GM12864 (cell line): ENCODE measurements around the gene TBC1D22A.
"Not testable (repeated sequence)": the region's sequence is repeated elsewhere in the genome, so short reads cannot be mapped to it uniquely, and the experiment has no call there.

Source experiments
- DNase-seq: peaks from one replicate; pipeline ENCODE4 v3.0.0-alpha.2; 2011; ENCODE audit warnings: low read depth
- H3K4me3 ChIP-seq: 2 replicates; pipeline ENCODE4 v1.5.1; 2011; ENCODE audit warnings: mild to moderate bottlenecking, low read depth, low read length, control low read depth
- TF ChIP-seq, protein P1 (sequence below): IDR thresholded peaks from 2 replicates; pipeline ENCODE4 v1.5.1; 2011; ENCODE audit warnings: low read depth, mild to moderate bottlenecking, moderate library complexity, low read length, control low read depth, inconsistent platforms; ENCODE audit errors: missing control alignments

The TBC1D22A gene

DNA sequence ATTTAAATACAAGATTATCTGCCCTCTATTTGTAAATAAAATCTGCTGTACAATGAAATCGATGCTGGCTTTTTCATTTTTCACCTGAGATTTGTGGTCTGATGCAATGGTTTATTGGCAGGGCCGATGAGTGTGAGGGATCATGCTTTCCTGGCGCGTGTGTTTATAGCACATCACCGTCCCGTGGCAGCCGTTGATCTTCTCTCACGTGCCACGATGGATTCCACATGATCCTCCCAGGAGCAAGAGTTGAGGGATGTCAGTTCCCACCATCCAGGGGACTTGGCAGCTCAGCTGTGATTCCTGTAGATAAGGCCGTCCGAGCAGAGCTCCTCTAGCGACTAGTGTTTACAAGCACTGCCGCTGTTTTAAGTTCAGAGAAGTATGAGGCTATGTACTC is 213.7 kb downstream of the TBC1D22A start:
- no peak for DNase-seq
- no peak overlapping the region for H3K4me3 ChIP-seq
- TF ChIP-seq, protein P1, sequence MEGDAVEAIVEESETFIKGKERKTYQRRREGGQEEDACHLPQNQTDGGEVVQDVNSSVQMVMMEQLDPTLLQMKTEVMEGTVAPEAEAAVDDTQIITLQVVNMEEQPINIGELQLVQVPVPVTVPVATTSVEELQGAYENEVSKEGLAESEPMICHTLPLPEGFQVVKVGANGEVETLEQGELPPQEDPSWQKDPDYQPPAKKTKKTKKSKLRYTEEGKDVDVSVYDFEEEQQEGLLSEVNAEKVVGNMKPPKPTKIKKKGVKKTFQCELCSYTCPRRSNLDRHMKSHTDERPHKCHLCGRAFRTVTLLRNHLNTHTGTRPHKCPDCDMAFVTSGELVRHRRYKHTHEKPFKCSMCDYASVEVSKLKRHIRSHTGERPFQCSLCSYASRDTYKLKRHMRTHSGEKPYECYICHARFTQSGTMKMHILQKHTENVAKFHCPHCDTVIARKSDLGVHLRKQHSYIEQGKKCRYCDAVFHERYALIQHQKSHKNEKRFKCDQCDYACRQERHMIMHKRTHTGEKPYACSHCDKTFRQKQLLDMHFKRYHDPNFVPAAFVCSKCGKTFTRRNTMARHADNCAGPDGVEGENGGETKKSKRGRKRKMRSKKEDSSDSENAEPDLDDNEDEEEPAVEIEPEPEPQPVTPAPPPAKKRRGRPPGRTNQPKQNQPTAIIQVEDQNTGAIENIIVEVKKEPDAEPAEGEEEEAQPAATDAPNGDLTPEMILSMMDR: no peak

DNA sequence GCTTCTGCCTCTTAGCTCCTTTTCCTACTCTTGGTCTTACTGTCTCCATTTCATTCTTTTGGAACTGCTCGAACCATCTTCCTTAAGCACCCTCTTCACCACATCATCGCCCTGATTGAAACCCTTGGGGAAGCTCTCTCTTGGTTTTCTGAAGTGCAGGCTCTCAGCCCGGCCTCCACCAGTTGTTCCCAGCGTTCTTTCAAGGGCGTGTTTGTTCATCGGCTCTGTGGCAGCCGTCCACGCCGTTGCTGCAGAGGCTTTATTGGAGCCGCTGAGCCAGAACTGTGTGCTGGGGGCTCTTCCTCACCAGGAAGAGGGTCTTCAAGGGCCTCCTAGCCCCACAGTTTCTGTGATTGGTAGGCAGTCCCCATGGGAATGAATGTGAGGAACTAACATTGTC is 214.1 kb downstream of the TBC1D22A start:
- DNase-seq: no peak
- TF ChIP-seq, protein P1: no peak
- no peak overlapping the region for H3K4me3 ChIP-seq

DNA sequence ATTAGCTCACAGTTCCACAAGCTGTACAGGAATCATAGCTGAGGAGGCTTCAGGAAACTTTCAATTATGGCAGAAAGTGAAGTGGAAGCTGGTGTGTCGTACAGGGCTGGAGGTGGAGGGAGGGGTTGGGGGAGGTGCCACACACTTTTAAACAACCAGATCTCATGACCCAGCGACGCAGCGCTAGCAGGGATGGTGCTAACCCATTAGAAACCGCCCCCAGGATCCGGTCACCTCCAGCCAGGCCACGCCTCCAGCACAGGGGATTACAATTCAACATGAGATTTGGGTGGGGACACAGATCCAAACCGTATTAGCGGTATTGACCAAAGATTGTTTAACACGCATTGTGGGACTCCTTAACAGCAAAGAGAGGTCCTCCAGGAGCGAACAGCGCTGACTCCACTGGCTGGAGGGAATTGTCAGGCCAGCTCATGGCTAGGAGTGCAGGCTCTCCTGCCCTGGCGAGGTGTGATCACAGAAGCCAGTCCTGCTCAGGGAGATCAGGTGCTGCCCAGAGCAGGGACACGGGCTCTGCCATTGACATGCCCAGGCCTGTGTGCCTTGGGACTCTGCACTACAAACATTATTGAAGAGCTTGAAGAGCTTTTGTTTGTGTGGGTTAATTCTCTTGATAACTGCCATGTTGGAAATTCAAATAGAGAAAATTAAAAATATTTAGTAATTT is 215.3 kb downstream of the TBC1D22A start:
- H3K4me3 ChIP-seq: no peak overlapping the region
- no peak for DNase-seq
- TF ChIP-seq, protein P1: no peak

DNA sequence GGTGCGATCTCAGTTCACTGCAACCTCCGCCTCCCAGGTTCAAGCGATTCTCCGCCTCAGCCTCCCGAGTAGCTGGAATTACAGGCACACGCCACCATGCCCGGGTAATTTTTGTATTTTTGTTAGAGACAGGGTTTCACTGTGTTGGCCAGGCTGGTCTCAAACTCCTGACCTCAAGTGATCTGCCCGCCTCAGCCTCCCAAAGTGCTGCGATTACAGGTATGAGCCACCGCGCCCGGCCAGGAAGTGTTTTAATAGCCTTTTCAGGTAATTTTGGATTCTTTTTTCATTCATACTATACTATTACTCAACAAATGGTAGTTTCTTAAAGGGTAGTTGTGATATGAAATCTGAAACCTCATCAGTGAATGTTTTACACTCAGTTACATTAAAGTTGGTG is 216.2 kb downstream of the TBC1D22A start:
- not testable (repeated sequence) for DNase-seq, H3K4me3 ChIP-seq

DNA sequence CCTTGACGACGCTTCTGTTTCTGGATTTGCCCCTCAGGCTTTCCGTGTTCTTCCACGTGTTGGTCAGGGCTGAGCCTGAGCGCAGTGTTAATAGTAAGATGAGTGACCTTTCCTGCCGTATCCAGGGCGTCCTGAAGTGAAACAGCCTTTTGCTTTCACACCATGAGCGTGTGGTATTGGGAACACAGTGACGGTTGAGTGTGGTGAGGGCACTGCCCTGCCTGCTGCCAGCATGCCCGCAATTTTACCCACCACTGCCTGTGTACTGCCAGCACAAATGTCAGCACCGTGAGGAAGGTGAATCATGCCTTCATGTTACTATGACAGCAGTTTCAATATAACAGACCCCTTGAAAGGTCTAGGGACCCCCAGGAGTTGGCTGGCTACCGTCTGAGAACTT is 217.1 kb downstream of the TBC1D22A start:
- TF ChIP-seq, protein P1: no peak
- no peak for DNase-seq
- no peak overlapping the region for H3K4me3 ChIP-seq

DNA sequence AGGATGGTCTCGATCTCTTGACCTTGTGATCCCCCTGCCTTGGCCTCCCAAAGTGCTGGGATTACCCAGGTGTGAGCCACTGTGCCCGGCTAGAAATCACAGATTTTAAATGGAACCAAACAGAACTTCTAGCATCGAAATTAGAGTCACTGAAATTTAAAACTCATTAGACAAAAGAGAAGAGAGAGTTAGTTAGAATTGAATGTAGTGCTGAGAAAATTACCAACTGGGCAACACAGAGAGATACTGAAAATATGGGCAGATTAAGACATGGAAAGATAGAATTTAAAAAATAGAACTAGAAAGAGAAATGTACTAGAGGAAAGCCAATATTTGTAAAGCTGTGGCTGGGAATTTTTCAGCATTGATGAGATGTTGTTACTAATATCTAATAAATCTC is 217.9 kb downstream of the TBC1D22A start:
- H3K4me3 ChIP-seq: no peak overlapping the region
- TF ChIP-seq, protein P1: no peak
- no peak for DNase-seq

DNA sequence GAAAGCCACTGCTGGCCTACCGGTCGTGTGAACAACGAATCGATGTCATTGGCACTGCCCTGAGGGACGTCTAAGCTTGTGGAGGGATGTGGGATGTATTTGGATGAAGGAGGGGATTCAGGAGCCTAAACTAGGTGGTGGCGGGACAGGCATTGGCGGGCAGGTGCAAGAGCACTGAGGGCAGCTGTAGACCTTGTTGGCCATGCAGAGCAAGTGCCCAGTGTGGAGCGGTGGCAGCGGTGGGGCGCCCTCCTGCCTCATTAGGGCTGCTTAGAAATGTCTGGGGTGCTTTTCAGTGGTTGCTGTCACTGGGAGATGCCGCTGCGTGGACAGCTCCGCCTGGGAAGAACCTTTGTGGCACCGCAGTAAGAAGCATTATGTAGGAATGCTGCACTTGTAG is 220.2 kb downstream of the TBC1D22A start:
- no peak for DNase-seq
- TF ChIP-seq, protein P1: no peak
- H3K4me3 ChIP-seq: no peak overlapping the region

DNA sequence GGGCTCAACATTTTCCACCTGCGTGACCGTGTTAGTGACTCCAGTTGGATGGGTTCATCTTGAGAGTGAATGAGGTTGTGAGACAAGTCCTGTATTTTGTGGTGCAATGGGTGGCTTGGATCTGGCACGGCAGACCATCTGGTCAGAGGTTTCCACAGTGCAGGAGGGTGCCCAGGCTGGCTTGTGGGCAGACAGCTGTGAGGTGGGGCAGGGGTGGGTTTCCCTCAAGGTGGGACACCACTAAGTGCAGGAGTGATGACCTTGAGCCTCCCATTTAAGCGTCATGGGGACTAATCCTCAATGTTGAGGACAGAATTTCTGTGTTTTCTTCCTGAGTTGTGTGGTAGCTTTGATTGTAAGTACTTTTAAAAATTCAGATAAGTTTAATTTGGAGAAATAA is 220.6 kb downstream of the TBC1D22A start:
- H3K4me3 ChIP-seq: no peak overlapping the region
- no peak for DNase-seq
- TF ChIP-seq, protein P1: no peak
